Activated CD8-positive, alpha-beta T cell treated with anti-CD3 and anti-CD28 coated beads for 36 hours (primary cell): Measurements from ENCODE around the gene SYNJ2BP. TPM values are rescaled to one million over a fixed set of nuclear protein-coding genes. Genes with fewer than 3 reads are reported as not detected.
"Not testable (repeated sequence)": the region's sequence is repeated elsewhere in the genome, so short reads cannot be mapped to it uniquely, and the experiment has no call there.

Experiments
- ATAC-seq: fragments of 200-7000 bp; cut with Tn5 transposase; one replicate; pipeline ENCODE4 v1.10.0; 2021; ENCODE audit warnings: mild to moderate bottlenecking, moderate library complexity
- CTCF ChIA-PET: fragments of 350-600 bp; sonication (Branson Sonifier 250); formaldehyde crosslinking; loops from one replicate; lab custom pipeline; 2021; ENCODE audit warnings: antibody characterized with exemption; lab: Charles Lee
- POLR2A ChIA-PET: fragments of 350-600 bp; sonication (Branson Sonifier 250); formaldehyde crosslinking; loops from one replicate; lab custom pipeline; 2021; ENCODE audit warnings: antibody characterized with exemption; lab: Charles Lee
- DNase-seq: peaks from one replicate; pipeline ENCODE4 v3.0.0-alpha.2; 2020
- H3K27ac Mint-ChIP-seq: one replicate; pipeline ENCODE4 v1.8.0; 2021; ENCODE audit warnings: mild to moderate bottlenecking, mixed read lengths
- H3K27me3 Mint-ChIP-seq: one replicate; pipeline ENCODE4 v1.8.0; 2021; ENCODE audit warnings: mixed read lengths
- H3K36me3 Mint-ChIP-seq: one replicate; pipeline ENCODE4 v1.8.0; 2021; ENCODE audit warnings: low read depth, mixed read lengths
- H3K4me1 Mint-ChIP-seq: one replicate; pipeline ENCODE4 v1.8.0; 2021; ENCODE audit warnings: low read depth, mixed read lengths
- H3K4me3 Mint-ChIP-seq: one replicate; pipeline ENCODE4 v1.8.0; 2021; ENCODE audit warnings: mild to moderate bottlenecking, moderate library complexity, mixed read lengths
- H3K9me3 Mint-ChIP-seq: one replicate; pipeline ENCODE4 v1.8.0; 2021; ENCODE audit warnings: mixed read lengths
- CTCF ChIP-seq: fragments of 200-600 bp; IDR thresholded peaks from one replicate; pipeline ENCODE4 v1.8.0; 2022; ENCODE audit warnings: antibody characterized with exemption, mild to moderate bottlenecking
- intact Hi-C: fragments of 100-400 bp; cut with micrococcal nuclease; formaldehyde crosslinking; loops from one replicate; pipeline ENCODE4 v1.10.0; 2022
- total RNA-seq, 2 experiments: library from RNA; stranded (reverse); gene quantifications; one replicate each; pipeline ENCODE4 v1.2.3, GENCODE V29; 2021

SYNJ2BP gene
- total RNA-seq, 2 experiments from 2014 or later = 8.0 TPM

- Mint-ChIP-seq H3K36me3 (peaks cover 4% of the 10 kb centered on the region), H3K4me3 (no peak overlapping the region), H3K4me1 (no peaks in the 10 kb centered on the region), H3K9me3 (peaks cover 29% of the 10 kb centered on the region), H3K27me3 (no peaks in the 10 kb centered on the region), H3K27ac (no peak overlapping the region)
- POLR2A ChIA-PET = no interaction called here
- no peak for TF ChIP-seq CTCF
- ATAC-seq (no peak), DNase-seq (no peak)
- CTCF ChIA-PET = interaction anchor here (1.4 kb wide), 1 partner anchor 18 kb away, joined by 4 read pairs; no protein-coding TSS in a partner anchor
- intact Hi-C loops = no loop called here
Observed at GRCh38 chr14:70441641-70442040, 24.8 kb upstream of the SYNJ2BP start.

- no peak for ATAC-seq
- CTCF ChIA-PET = no interaction called here
- no peak for DNase-seq
- Mint-ChIP-seq H3K27ac (no peak overlapping the region), H3K4me3 (no peak overlapping the region), H3K36me3 (no peaks in the 10 kb centered on the region), H3K27me3 (peaks cover 1% of the 10 kb centered on the region), H3K4me1 (no peaks in the 10 kb centered on the region), H3K9me3 (peaks cover 10% of the 10 kb centered on the region)
- POLR2A ChIA-PET = no interaction called here
- TF ChIP-seq CTCF = no peak
- intact Hi-C loops = no loop called here
Observed at GRCh38 chr14:70436867-70437266, 20.0 kb upstream of the SYNJ2BP start.

GRCh38 chr14:70426555-70426954 is 9.7 kb upstream of the SYNJ2BP start:
- H3K4me1 Mint-ChIP-seq, H3K4me3 Mint-ChIP-seq, H3K27me3 Mint-ChIP-seq, DNase-seq, intact Hi-C loops, CTCF ChIA-PET, H3K27ac Mint-ChIP-seq, H3K36me3 Mint-ChIP-seq, POLR2A ChIA-PET, ATAC-seq: not testable (repeated sequence)
- H3K9me3 Mint-ChIP-seq = peaks cover 11% of the 10 kb centered on the region

GRCh38 chr14:70425354-70425753 is 8.5 kb upstream of the SYNJ2BP start:
- POLR2A ChIA-PET = no interaction called here
- no peak for ATAC-seq

GRCh38 chr14:70422538-70422937 is 5.6 kb upstream of the SYNJ2BP start:
- no peak overlapping the region for H3K4me3 Mint-ChIP-seq
- H3K36me3 Mint-ChIP-seq = no peaks in the 10 kb centered on the region
- DNase-seq = no peak
- POLR2A ChIA-PET = interaction anchor here (1.3 kb wide), 1 partner anchor 9 kb away, joined by 4 read pairs; no protein-coding TSS in a partner anchor
- no peak for ATAC-seq
- no peaks in the 10 kb centered on the region for H3K4me1 Mint-ChIP-seq
- no peak for TF ChIP-seq CTCF
- peaks cover 2% of the 10 kb centered on the region for H3K27me3 Mint-ChIP-seq
- intact Hi-C loops = no loop called here
- CTCF ChIA-PET = no interaction called here
- H3K27ac Mint-ChIP-seq = no peak overlapping the region
- H3K9me3 Mint-ChIP-seq = no peaks in the 10 kb centered on the region

More at GRCh38 chr14:70425354-70425753, 8.5 kb upstream of the SYNJ2BP start:
- peaks cover 1% of the 10 kb centered on the region for H3K9me3 Mint-ChIP-seq
- H3K4me3 Mint-ChIP-seq = no peak overlapping the region
- TF ChIP-seq CTCF = no peak
- H3K4me1 Mint-ChIP-seq = no peaks in the 10 kb centered on the region
- DNase-seq = no peak
- no peak overlapping the region for H3K27ac Mint-ChIP-seq
- H3K36me3 Mint-ChIP-seq = no peaks in the 10 kb centered on the region
- H3K27me3 Mint-ChIP-seq = peaks cover 2% of the 10 kb centered on the region
- intact Hi-C loops = no loop called here
- CTCF ChIA-PET = no interaction called here

- H3K36me3 Mint-ChIP-seq, POLR2A ChIA-PET, DNase-seq, intact Hi-C loops, ATAC-seq, H3K27ac Mint-ChIP-seq, H3K4me3 Mint-ChIP-seq, H3K9me3 Mint-ChIP-seq, H3K27me3 Mint-ChIP-seq: not testable (repeated sequence)
- CTCF ChIA-PET = interaction anchor here (0.9 kb wide), 1 partner anchor 16 kb away, joined by 3 read pairs; no protein-coding TSS in a partner anchor
- H3K4me1 Mint-ChIP-seq = peaks cover 16% of the 10 kb centered on the region
Observed at GRCh38 chr14:70419270-70419931, 2.5 kb upstream of the SYNJ2BP start.
